HG02973 (cell line): Measurements from ENCODE around the gene PDILT.
"Not testable (repeated sequence)": the region's sequence is repeated elsewhere in the genome, so short reads cannot be mapped to it uniquely, and the experiment has no call there.

ENCODE experiments used
- ATAC-seq: cut with Tn5 transposase; IDR thresholded peaks from one replicate; pipeline ENCODE4 v1.9.1; 2021; ENCODE audit warnings: moderate library complexity; ENCODE audit not compliant: unreplicated experiment

Gene PDILT

GRCh38 chr16:20404637-20405036 lies at the start of gene PDILT:
PDILT (minus strand) TSS chr16:20404737; CDS start chr16:20399300, 5,437 bp downstream.
- ATAC-seq, result no peak

GRCh38 chr16:20453633-20454032 lies 49.1 kb upstream of the PDILT start:
- ATAC-seq, result not testable (repeated sequence)

- ATAC-seq, result not testable (repeated sequence)
Measured at GRCh38 chr16:20451364-20451763, 46.8 kb upstream of the PDILT start, which contains the start of gene ACSM2A. ACSM2A (plus strand) TSS chr16:20451521; CDS start chr16:20460115, 8,594 bp downstream.

GRCh38 chr16:20446652-20447393 lies 42.3 kb upstream of the PDILT start:
- not testable (repeated sequence) for ATAC-seq

GRCh38 chr16:20441859-20442258 lies 37.3 kb upstream of the PDILT start:
- ATAC-seq, result not testable (repeated sequence)

GRCh38 chr16:20441191-20441590 lies 36.7 kb upstream of the PDILT start:
- ATAC-seq, result no peak

- ATAC-seq, result not testable (repeated sequence)
Measured at GRCh38 chr16:20440731-20441130, 36.2 kb upstream of the PDILT start.

- not testable (repeated sequence) for ATAC-seq
Measured at GRCh38 chr16:20439820-20440231, 35.3 kb upstream of the PDILT start.

GRCh38 chr16:20438950-20439349 lies 34.4 kb upstream of the PDILT start:
- ATAC-seq, result not testable (repeated sequence)

GRCh38 chr16:20430948-20431347 lies 26.4 kb upstream of the PDILT start:
- no peak for ATAC-seq

GRCh38 chr16:20430480-20430879 lies 25.9 kb upstream of the PDILT start:
- ATAC-seq, result not testable (repeated sequence)

- ATAC-seq, result not testable (repeated sequence)
Measured at GRCh38 chr16:20429499-20429898, 25.0 kb upstream of the PDILT start.

- ATAC-seq, result not testable (repeated sequence)
Measured at GRCh38 chr16:20427401-20427797, 22.9 kb upstream of the PDILT start.

- ATAC-seq, result no peak
Measured at GRCh38 chr16:20424129-20424866, 19.8 kb upstream of the PDILT start.

GRCh38 chr16:20423772-20424128 lies 19.2 kb upstream of the PDILT start:
- not testable (repeated sequence) for ATAC-seq

- ATAC-seq, result not testable (repeated sequence)
Measured at GRCh38 chr16:20421748-20422147, 17.2 kb upstream of the PDILT start.

GRCh38 chr16:20419093-20419492 lies 14.6 kb upstream of the PDILT start:
- ATAC-seq, result not testable (repeated sequence)

- ATAC-seq, result no peak
Measured at GRCh38 chr16:20415541-20415940, 11.0 kb upstream of the PDILT start.

GRCh38 chr16:20411055-20411454 lies 6.5 kb upstream of the PDILT start:
- ATAC-seq, result no peak

GRCh38 chr16:20410121-20410723 lies 5.7 kb upstream of the PDILT start:
- peak; percentile 58 for ATAC-seq

- ATAC-seq, result peak; percentile 38
Measured at GRCh38 chr16:20409398-20410120, 5.0 kb upstream of the PDILT start, which contains the start of gene ACSM5. ACSM5 (plus strand) TSS chr16:20409534; CDS start chr16:20411485, 1,951 bp downstream.
